GM19099 (cell line): Measurements from ENCODE around the gene PMEPA1.

ENCODE experiments used
- POLR2A ChIP-seq: IDR thresholded peaks from 3 replicates; pipeline ENCODE4 v1.6.1; 2011; ENCODE audit warnings: low read depth; ENCODE audit not compliant: insufficient read length; ENCODE audit errors: extremely low read depth

The PMEPA1 gene

DNA sequence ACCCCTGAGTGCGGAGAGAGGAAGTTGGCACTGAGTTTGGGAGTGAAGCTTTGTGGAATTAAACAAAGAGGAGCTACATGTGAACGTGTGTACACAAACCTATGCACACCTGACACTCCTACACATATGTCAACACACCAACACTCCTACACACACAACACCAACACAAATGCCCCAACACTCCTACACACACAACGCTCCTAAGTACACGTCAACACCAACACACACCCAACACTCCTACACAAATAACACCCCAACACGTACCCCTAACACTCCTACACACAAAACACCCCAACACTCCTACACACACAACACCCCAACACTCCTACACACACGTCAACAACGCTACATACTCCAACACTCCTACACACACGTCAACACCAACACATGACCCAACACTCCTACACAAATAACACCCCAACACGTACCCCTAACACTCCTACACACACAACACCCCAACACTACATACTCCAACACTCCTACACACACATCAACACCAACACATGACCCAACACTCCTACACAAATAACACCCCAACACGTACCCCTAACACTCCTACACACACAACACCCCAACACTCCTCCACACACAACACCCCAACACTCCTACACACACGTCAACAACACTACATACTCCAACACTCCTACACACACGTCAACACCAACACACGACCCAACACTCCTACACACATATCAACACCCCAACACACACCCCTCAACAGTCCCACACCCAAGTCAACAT, 49.5 kb downstream of the PMEPA1 start:
- no peak for TF ChIP-seq POLR2A

DNA sequence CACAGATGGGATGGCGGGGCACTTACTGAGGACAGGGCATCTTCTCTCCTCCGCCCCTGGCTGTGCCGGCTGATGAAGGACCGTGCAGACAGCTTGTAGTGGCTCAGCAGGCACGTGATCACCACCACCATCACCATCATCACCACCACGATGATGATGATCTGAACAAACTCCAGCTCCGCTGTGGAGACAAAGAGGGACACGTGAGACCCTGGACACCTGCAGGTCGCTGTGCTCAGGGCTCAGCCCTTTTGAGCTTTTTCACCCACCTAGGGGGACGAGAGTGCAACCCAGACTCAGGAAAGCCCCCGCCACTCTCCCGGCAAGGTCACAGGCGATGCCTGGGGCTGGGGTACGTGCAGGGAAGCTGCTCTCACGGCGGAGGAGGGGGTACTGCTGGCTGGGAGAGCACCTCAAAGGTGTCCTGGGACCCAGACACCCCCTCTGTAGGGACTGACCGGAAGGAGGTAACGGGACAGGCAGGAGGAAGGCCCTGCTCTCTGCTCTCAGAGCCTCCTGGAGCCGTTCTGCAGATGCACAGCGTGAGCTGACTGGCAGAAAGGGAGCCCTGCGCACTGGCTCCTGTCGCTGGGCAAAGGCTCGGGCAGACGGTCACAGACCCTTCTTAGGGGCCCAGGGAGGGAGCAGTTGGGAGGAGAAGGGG, 50.2 kb downstream of the PMEPA1 start:
- no peak for TF ChIP-seq POLR2A

DNA sequence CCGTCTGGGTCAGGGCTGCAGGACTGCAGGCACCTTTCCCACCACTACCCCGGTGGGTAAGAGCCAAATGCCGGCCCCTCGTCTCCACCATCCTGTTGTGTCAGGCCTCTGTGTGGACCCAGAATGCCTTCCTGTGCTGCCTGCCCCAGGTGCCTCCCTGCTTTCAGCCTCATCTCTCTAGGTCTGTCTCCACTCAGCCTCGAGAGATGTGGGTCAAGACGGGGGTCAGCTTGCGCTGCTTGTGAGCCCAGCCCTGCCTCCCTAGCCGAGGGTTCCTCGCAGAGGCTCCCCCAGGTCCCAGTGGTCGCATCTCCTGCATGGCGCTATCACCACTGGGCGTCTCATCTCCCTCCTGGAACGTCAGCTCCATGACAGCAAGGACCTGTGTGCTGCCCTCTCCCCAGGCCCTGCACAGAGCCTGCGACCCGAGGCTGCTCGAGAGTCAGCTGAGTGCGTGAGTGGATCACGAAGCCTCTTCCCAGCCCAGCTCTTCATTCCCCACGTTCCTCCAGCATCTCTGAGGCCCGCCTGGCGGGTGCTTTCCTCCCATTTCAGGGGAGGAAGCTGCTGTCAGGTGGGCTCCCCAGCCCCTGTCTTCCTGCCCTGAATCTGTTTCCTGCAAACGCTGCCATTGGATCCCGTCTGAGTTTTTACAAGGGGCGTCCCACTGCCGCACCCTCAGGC, 50.8 kb downstream of the PMEPA1 start:
- no peak for TF ChIP-seq POLR2A

DNA sequence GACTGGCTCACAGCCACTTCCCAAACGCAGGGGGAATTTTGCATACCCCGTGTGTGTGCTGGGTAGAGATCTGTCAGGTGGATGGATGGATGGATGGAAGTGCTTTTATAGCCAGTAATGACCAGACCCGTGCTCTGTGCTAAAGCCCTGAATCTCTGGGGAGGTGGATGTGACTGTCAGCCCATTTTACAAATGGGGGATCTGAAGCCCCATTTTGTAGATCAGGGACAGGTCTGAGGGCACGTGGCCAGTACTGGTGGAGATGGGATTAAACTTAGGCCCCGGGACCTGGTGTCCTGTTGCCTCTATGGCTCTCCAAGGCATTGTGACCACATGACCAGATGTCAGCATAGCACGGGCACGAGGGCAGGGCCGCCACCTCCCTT, 51.4 kb downstream of the PMEPA1 start:
- TF ChIP-seq POLR2A, result no peak

DNA sequence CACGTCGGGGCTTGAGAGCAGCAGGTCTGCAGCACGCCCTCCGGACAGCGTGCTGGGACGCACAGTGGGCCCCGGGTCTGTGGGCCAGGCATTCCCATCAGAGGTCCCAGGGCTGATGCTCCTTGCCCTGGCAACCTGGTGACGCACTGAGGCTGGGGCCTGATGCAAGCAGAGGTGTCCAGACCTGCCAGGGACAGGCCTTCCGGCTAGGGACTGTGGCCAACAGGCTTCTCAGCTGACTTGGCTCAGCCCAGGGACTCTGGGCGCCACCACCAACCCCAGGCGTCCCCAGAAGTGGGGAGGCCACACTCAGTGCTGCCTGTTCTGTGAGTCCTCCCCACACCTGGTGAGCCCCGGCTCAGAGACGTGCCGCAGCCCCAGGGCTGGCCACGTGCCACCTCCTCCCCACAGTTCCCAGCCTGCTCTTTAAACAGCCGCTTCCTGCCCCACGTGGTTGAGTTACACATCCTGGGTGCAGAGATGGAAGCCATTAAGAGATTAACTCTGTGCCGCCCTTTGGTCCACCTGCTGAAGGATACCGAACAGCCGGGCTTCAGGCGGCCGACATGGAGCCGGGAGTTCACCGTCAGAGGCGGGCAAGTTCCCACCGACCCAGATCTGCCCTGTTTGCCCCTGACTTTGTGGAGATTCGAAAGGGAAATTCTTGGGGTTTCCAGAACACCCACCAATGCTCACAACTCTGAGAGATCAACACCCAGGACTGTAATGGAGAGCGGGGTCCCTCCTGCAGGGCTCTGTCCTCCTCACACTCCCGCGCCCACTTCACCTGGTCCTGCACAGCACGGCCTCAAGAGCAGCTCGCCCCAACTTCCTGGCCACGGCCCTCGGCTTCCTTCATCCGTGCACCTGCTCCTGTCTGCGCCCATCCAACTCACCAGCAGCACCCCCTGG, 52.0 kb downstream of the PMEPA1 start:
- no peak for TF ChIP-seq POLR2A

DNA sequence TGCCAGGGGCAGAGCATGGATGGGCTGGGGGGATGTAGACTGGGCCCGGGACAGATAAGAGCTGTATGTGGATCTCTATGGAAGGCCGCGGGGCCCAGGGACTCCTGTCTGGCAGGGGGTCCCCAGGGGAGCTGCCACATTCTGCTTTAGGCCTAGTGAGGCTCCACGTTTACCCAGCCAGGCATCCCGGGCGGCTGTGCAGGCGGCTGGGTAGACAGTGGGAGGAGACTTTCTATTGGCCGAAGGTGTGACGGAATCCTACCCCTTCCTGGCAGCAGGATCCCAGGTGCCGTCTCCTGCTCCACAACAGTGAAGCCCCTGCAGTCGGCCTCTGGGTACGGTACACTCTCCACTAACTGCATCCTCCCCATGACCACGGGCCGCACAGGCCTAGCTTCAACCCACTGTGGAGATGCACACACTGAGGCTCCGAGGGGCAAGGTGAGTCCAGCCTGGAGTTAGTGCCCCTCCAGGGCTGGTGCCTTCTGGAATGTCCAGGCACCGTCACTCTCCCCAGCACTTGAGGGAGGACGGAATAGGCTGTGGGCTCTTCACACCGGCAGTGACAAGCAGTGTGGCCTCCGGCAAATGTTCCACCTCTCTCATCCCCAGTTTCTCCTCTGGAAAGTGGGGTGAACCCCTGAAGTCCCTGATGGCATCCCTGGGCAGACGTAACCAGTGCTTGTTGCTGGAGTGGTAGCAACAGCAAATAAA, 52.8 kb downstream of the PMEPA1 start:
- no peak for TF ChIP-seq POLR2A

DNA sequence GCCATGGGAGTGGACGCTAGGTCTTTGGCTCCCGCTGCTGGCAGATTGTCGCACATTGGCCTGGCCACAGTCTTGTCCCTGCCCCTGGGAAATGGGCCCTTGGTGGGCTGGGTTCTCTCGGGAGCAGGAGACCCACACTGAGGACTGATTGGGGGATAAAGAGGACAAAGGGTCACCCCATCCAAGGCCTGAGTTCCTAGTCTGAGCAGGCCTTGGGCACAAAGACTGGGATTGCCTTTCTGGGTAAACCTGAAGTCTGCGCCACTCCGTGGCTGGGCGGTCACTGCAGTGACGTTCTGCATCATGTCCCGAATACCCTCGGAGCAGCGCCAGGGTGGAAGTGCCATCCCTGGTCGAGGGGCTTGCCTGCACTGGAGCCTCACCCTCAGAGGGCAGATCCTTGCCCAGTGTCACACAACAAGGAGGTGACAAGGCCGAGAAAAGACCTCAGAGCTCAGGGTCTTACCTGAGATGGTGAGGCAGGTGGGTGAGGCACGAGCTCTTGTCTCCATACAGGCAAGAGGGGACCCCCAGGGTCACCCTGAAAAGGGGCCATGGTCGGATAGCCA, 53.5 kb downstream of the PMEPA1 start:
- TF ChIP-seq POLR2A, result no peak

DNA sequence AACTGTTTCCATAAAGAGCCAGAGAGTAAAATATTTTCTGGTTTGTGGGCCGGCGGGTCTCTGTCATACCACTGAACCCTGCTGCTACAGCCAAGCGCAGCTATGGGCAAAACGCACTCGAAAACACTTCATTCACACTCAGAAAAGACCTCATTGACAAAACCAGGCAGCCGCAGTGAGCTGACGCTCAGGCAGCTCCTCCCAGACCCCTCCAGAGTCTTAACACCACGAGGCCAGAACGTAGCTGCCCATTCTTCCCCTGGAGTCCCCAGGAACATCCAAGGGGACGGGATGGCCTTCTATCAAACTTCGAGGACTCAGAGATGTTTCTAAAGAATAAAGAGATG, 54.0 kb downstream of the PMEPA1 start:
- TF ChIP-seq POLR2A, result no peak

DNA sequence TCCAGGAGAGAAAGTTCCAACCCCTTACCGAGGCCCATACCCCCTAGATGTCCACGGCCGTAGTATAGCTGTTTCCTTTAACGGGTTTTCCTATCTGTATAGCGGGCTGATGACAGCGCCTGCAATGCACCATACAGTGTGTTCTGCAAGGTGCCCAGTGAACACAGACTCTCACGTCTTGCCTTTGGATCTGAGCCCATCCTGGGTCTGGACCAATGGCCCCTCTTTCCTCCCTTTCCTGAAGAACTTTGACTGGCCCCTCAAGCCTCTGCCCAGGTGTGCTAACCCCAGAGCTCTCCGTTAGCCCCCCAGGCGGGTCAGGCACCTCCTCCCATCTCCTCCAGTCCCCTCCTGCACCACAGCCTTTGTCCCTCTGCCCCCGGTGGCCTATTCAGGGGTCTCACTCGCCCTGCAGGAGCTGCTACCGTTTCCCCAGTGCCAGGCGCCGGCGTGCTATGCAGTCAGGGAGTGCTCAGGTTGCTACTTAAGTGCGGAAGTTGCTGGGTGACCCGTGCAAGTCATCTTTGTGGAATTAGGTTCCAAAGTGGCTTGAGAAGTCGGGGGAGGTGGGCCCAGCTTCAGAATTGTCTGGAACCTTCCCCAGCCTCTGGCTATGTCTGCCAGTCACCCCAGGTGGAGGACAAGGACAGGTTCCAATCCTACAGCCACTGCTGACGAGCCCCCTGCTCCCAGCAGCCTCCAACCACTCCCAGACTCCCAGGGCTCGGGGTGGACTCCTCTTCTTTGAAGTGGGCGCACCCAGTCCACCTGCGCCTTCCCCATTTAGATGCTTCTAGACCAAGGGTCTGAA, 54.6 kb downstream of the PMEPA1 start:
- TF ChIP-seq POLR2A, result no peak

DNA sequence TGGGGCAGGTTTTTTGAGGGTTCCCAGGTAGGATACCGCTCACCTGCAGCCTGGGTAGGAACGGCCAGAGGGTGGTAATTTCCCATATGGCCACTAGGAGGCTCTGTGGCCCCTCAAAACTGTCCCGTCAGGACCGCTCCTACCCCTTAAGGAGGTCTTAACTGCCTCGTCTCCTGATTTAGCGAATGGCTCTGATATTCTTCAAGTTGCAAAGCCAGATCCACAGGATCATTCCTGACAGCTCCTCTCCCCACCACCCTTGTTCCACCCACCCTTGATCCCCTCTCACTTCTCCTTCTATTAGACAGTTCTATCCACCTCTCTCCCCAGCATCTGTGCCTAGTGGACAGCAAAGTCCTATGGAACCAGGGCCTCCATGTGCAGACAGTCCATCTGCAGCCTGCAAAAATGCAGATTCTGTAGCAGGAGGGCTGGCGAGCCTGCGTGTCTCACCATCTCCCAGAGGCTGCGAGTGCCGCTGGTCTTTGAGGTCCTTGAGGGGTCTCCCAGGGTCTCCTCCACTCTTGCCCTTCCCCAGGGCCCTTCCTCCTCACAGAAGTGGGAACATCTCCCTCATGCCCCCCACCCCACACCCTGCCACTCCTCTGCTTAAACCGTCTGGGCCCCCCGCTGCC, 55.3 kb downstream of the PMEPA1 start:
- TF ChIP-seq POLR2A, result no peak

DNA sequence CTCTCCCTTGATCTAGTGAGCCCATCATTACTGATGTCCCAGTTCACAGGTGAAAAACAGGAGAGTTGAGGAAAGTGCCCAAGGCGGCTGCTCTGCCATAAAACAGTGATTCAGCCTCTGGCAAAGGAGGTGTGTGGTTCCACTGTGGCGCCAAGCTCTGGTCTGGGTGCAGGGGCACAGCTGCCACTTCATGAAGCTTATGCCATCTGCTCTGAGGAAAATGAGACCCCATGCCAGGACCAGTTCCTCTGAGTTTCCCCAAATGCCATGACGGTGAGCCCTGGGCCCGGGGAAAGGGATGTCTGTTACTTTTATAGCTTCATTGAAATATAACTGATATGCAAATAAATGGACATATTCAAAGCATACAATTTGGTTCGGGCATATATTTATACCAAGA, 55.9 kb downstream of the PMEPA1 start:
- TF ChIP-seq POLR2A, result no peak

DNA sequence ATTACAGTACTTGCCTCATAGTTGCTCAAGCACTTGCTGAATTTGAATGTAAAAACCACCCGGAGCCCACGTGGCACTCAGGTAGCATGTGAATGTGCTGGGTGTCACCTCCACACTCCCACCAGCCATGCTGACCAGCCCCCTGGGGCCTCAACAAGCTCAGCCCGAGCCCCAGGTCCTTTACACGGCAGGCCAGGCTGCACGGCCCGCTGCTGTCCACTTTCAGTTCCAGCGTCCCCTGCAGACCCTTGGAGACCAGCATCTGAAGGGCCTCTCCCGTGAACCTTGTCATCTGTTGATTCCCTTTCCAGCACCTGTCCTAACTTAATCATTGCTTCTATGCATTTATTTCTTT, 56.3 kb downstream of the PMEPA1 start:
- no peak for TF ChIP-seq POLR2A
